Heart left ventricle (tissue), 16 donors: Measurements from ENCODE around the gene ASMTL. TPM values are rescaled to one million over a fixed set of nuclear protein-coding genes. Genes with fewer than 3 reads are reported as not detected.
A peak's percentile ranks its signal among the peaks of the same experiment; 100 is the strongest.
"Not testable (repeated sequence)": the region's sequence is repeated elsewhere in the genome, so short reads cannot be mapped to it uniquely, and the experiment has no call there.

ENCODE experiments used
- ATAC-seq, 4 donors: fragments of 200-7000 bp; cut with Tn5 transposase; one replicate each; pipeline ENCODE4 v1.9.1; 2020 to 2022; ENCODE audit warnings: moderate library complexity in 4 of 4, mild to moderate bottlenecking in 3 of 4, moderate number of reproducible peaks in 1 of 4
- DNase-seq, 5 donors: peaks; one replicate each; pipeline ENCODE4 v3.0.0-alpha.2; 2020
- H3K27ac ChIP-seq, 12 donors: fragments of 200-600 bp; sonication (generic) in 4 of 12; one replicate each; pipeline versions ENCODE4 v1.5.0 to v1.8.0; 2016 to 2022; ENCODE audit warnings: mild to moderate bottlenecking in 2 of 12
- H3K27me3 ChIP-seq, 9 donors: fragments of 200-600 bp; sonication (generic) in 2 of 9; one replicate each; pipeline versions ENCODE4 v1.5.1 to v1.8.0; 2016 to 2022; ENCODE audit warnings: mild to moderate bottlenecking in 3 of 9
- H3K36me3 ChIP-seq, 9 donors: fragments of 200-600 bp; sonication (generic) in 2 of 9; one replicate each; pipeline versions ENCODE4 v1.5.0 to v1.8.0; 2018 to 2022; ENCODE audit warnings: mild to moderate bottlenecking in 2 of 9
- H3K4me1 ChIP-seq, 12 donors: fragments of 200-600 bp; sonication (generic) in 4 of 12; one replicate each; pipeline versions ENCODE4 v1.5.0 to v1.8.0; 2016 to 2022; ENCODE audit warnings: mild to moderate bottlenecking in 3 of 12
- H3K4me3 ChIP-seq, 12 donors: fragments of 200-600 bp; sonication (generic) in 4 of 12; one replicate each; pipeline versions ENCODE4 v1.5.0 to v1.8.0; 2017 to 2022; ENCODE audit warnings: mild to moderate bottlenecking in 9 of 12, moderate library complexity in 4 of 12
- H3K9me3 ChIP-seq, 12 donors: fragments of 200-600 bp; sonication (generic) in 4 of 12; one replicate each; pipeline versions ENCODE4 v1.5.0 to v1.8.0; 2016 to 2022; ENCODE audit warnings: mild to moderate bottlenecking in 1 of 12
- POLR2A ChIP-seq, 2 donors: fragments of 450-650 bp; IDR thresholded peaks; one replicate each; pipeline ENCODE4 v1.6.1; 2017; ENCODE audit warnings: antibody characterized with exemption in 2 of 2, mild to moderate bottlenecking in 2 of 2, moderate library complexity in 2 of 2
- WGBS, 4 donors: extraction: QIAGEN DNeasy Blood & Tissue Kit in 2 of 4; methylation state at CpG; one replicate each; pipeline versions ENCODE4 v1.1.5 to v1.1.7; 2013 to 2018; 5-methylcytosine and 5-hydroxymethylcytosine counted together
- intact Hi-C, 10 donors: fragments of 100-400 bp; cut with DNase I; formaldehyde crosslinking; loops; one replicate each; pipeline versions ENCODE4 v1.11.1 to v1.14.2; 2022
- polyA plus RNA-seq, 2 donors: library from polyadenylated mRNA; stranded (reverse); fragments of 200-250 nt; gene quantifications; one replicate each; pipeline ENCODE4 v1.2.3, GENCODE V29; 2013
- total RNA-seq, 9 donors: library from RNA; depleted of rRNA in 2 of 9; stranded (reverse); fragments of >200 nt in 2 of 9; fragmentation: NEBNext Ultra II Directional in 3 of 9; extraction: Animal tissue kit (Norgen Biotek cat#: 25700) in 3 of 9; gene quantifications; one replicate each; pipeline versions ENCODE4 v1.1.0 to v1.2.4, GENCODE V29; 2016 to 2023
- TF ChIP-seq, protein P1 (sequence below), 12 donors: fragments of 200-600 bp; sonication (generic) in 4 of 12; IDR thresholded peaks; one replicate each; pipeline versions ENCODE4 v1.5.0 to v1.8.0; 2018 to 2022; ENCODE audit warnings: antibody characterized with exemption in 12 of 12, mild to moderate bottlenecking in 5 of 12
- donor health status: ischemic (EF 13 %, LVEDD 7.1; RV severe dilation, severe dysfunction).
- donor health status: healthy with polysubstance abuse.
- donor health status: DM: no; HTN: yes; CAD: no.
- donor health status: DM: no; HTN: no; CAD: no.
- donor health status: ischemic (EF 25% LVEDD 6.9; RV normal size, moderate dysfunction).
- donor health status: ischemic (EF 25% LVEDD 5.7; RV mildly dilated, moderate dysfunction).
- donor health status: healthy.
- donor health status: DM: yes; HTN: yes; CAD: no.
- donor health status: ischemic (EF 35%, LVEDD 5.7; RV mildly dilated, moderate dysfunction).
- donor health status: nonischemic (EF 11% LVEDD 7.7; RV severe dilation, severe dysfunction).
- donor health status: DM: yes; HTN: yes; CAD: no.
- donor health status: PGD.
- donor health status: ischemic (EF 29% LVEDD 5.4; RV normal size, mild dysfunction).
- donor health status: nonischemic (EF 23%, LVEDD 6.1; RV moderate dilation, normal function).

ASMTL gene
- total and polyA plus RNA-seq, 11 donors: 20.2 to 44.6 (median 29.1) TPM

GRCh38 chrX:1484638-1485019 is 31.9 kb upstream of the ASMTL start:
- Histone ChIP-seq H3K27me3 (peaks cover 0 to 11% (median 0%) of the 10 kb centered on the region in 9 donors), H3K4me1 (peaks cover 0 to 58% (median 10%) of the 10 kb centered on the region in 12 donors), H3K27ac (peak overlapping the region in 2 of 12 donors; percentile 13 to 80), H3K36me3 (no peaks in the 10 kb centered on the region), H3K4me3 (no peak overlapping the region), H3K9me3 (peaks cover 0 to 11% (median 5%) of the 10 kb centered on the region in 12 donors)
- ATAC-seq (no peak), DNase-seq (no peak)
- TF ChIP-seq, protein P1, sequence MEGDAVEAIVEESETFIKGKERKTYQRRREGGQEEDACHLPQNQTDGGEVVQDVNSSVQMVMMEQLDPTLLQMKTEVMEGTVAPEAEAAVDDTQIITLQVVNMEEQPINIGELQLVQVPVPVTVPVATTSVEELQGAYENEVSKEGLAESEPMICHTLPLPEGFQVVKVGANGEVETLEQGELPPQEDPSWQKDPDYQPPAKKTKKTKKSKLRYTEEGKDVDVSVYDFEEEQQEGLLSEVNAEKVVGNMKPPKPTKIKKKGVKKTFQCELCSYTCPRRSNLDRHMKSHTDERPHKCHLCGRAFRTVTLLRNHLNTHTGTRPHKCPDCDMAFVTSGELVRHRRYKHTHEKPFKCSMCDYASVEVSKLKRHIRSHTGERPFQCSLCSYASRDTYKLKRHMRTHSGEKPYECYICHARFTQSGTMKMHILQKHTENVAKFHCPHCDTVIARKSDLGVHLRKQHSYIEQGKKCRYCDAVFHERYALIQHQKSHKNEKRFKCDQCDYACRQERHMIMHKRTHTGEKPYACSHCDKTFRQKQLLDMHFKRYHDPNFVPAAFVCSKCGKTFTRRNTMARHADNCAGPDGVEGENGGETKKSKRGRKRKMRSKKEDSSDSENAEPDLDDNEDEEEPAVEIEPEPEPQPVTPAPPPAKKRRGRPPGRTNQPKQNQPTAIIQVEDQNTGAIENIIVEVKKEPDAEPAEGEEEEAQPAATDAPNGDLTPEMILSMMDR (IDR thresholded peaks at IDR 0.05): no peak
- no peak for TF ChIP-seq POLR2A (IDR thresholded peaks at IDR 0.05)
- intact Hi-C loops: loop anchor here in 1 of 10 donors (10.0 kb wide), 1 partner anchor 60 kb away; no protein-coding TSS in a partner anchor
- WGBS, 4 donors: 87 to 93% (median 89%) methylated on average over 5 of the region's 5 CpGs

DNA sequence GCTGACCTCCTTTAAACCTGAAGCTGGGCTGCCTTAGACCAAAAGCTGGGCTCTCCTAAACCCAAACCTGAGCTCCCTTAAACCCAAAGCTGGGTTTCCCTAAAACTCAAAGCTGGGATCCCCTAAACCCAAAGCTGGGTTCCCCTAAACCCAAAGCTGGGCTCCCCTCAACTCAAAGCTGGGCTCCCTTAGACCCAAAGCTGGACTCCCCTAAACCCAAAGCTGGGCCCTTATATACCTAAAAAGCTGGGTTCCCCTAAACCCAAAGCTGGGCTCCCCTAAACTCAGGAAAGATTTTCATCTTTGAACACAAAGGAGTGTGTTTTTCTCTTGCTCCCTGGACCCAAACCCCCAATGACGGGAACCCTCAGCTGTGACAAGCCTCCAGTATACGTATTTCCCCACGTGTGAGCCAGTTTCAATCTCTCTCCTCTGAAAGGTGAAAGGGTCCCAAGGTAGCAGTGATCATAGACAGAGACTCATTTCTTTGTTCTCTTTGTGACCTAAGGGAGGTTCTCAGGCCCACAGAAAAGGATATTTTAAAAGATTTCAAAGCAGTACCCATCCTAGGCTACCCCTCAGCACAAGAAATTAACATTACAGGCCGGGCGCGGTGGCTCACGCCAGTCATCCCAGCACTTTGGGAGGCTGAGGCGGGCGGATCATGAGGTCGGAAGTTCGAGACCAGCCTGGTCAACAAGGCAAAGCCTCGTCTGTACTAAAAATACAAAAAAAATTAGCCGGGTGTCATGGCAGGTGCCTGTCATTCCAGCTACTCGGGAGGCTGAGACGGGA is 31.3 kb upstream of the ASMTL start:
- intact Hi-C loops: loop anchor here in 1 of 10 donors (10.0 kb wide), 1 partner anchor 61 kb away; no protein-coding TSS in a partner anchor
- Histone ChIP-seq H3K4me3 (no peak overlapping the region), H3K27me3 (peaks cover 0 to 11% (median 0%) of the 10 kb centered on the region in 9 donors), H3K27ac (peak overlapping the region in 3 of 12 donors; percentile 17 to 80 (median 40)), H3K36me3 (no peaks in the 10 kb centered on the region), H3K9me3 (peaks cover 0 to 17% (median 11%) of the 10 kb centered on the region in 12 donors), H3K4me1 (peaks cover 0 to 61% (median 10%) of the 10 kb centered on the region in 12 donors)
- TF ChIP-seq, protein P1 (IDR thresholded peaks at IDR 0.05): no peak
- no peak for TF ChIP-seq POLR2A (IDR thresholded peaks at IDR 0.05)
- no peak for DNase-seq
- 80 to 87% (median 83%) methylated on average over 15 of the region's 15 CpGs for WGBS, 4 donors
- no peak for ATAC-seq

DNA sequence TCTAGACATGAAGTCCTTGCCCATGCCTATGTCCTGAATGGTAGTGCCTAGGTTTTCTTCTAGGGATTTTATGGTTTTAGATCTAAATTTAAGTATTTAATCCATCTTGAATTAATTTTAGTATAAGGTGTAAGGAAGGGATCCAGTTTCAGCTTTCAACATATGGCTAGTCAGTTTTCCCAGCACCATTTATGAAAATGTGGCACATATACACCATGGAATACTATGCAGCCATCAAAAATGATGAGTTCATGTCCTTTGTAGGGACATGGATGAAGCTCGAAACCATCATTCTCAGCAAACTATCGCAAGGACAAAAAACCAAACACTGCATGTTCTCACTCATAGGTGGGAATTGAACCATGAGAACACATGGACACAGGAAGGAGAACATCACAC is 29.8 kb upstream of the ASMTL start:
- not testable (repeated sequence) for DNase-seq, H3K36me3 ChIP-seq, ATAC-seq
- H3K4me1 ChIP-seq: peaks cover 0 to 60% (median 5%) of the 10 kb centered on the region in 12 donors
- H3K4me3 ChIP-seq: peak overlapping the region in 1 of 12 donors; percentile 15
- peaks cover 0 to 20% (median 12%) of the 10 kb centered on the region in 12 donors for H3K9me3 ChIP-seq
- intact Hi-C loops: loop anchor here in 1 of 10 donors (10.0 kb wide), 1 partner anchor 62 kb away; no protein-coding TSS in a partner anchor
- H3K27me3 ChIP-seq: peaks cover 0 to 11% (median 0%) of the 10 kb centered on the region in 9 donors
- H3K27ac ChIP-seq: peak overlapping the region in 9 of 12 donors; percentile 20 to 91 (median 71)
- 43 to 83% (median 60%) methylated on average over 1 to 2 of the region's 2 CpGs; no CpG with 5 or more reads in 1 of the 4 donors for WGBS, 4 donors

GRCh38 chrX:1481636-1482529 is 29.2 kb upstream of the ASMTL start:
- TF ChIP-seq POLR2A (IDR thresholded peaks at IDR 0.05): no peak
- TF ChIP-seq, protein P1 (IDR thresholded peaks at IDR 0.05): peak in 1 of 12 donors; percentile 10
- intact Hi-C loops: loop anchor here in 2 of 10 donors (2.0 to 10.0 kb wide), 2 partner anchors 23 to 63 kb away; no protein-coding TSS in a partner anchor
- Histone ChIP-seq H3K27me3 (peaks cover 0 to 11% (median 0%) of the 10 kb centered on the region in 9 donors), H3K4me1 (peaks cover 0 to 53% (median 4%) of the 10 kb centered on the region in 12 donors), H3K4me3 (peak overlapping the region in 4 of 12 donors; percentile 12 to 21 (median 15)), H3K9me3 (peaks cover 0 to 20% (median 12%) of the 10 kb centered on the region in 12 donors), H3K27ac (peak overlapping the region; percentile 9 to 91 (median 62)), H3K36me3 (no peaks in the 10 kb centered on the region)
- DNase-seq (peak; percentile 59 to 77 (median 68)), ATAC-seq (peak; percentile 78 to 87 (median 84))
- WGBS, 4 donors: 11 to 23% (median 14%) methylated on average over 26 of the region's 26 CpGs
